Right ventricle myocardium superior (tissue), 1 donor: ENCODE measurements around the gene RAB40C. TPM values are rescaled to one million over a fixed set of nuclear protein-coding genes. Genes with fewer than 3 reads are reported as not detected.
A peak's percentile ranks its signal among the peaks of the same experiment; 100 is the strongest.

Experiments
- ATAC-seq: fragments of 200-7000 bp; cut with Tn5 transposase; one replicate; pipeline ENCODE4 v1.9.1; 2020; ENCODE audit warnings: mild to moderate bottlenecking; ENCODE audit not compliant: poor library complexity
- DNase-seq: peaks from one replicate; pipeline ENCODE4 v3.0.0-alpha.2; 2020
- intact Hi-C: fragments of 100-400 bp; cut with DNase I; formaldehyde crosslinking; loops from one replicate; pipeline ENCODE4 v1.11.2; 2022
- long read RNA-seq: library from polyadenylated mRNA; unstranded; transcript quantifications from one replicate; pipeline ENCODE4 v2.0.0, GENCODE V29; 2021
- total RNA-seq: library from RNA; stranded (reverse); fragmentation: NEBNext Ultra II Directional; extraction: Animal tissue kit (Norgen Biotek cat#: 25700); gene quantifications from one replicate; pipeline ENCODE4 v1.2.1, GENCODE V29; 2021
- donor health status: DM: no; HTN: yes; CAD: no; lungs with severe emphysema.

The RAB40C gene, protein sequence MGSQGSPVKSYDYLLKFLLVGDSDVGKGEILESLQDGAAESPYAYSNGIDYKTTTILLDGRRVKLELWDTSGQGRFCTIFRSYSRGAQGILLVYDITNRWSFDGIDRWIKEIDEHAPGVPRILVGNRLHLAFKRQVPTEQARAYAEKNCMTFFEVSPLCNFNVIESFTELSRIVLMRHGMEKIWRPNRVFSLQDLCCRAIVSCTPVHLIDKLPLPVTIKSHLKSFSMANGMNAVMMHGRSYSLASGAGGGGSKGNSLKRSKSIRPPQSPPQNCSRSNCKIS
- total RNA-seq: 11.0 TPM
- long read RNA-seq, transcript RAB40C-206 (2 exons, 2,439 nt): minor isoform, 5 of 74 reads
- long read RNA-seq, transcript RAB40C-204 (7 exons, 2,569 nt): minor isoform, 16 of 74 reads
- long read RNA-seq, transcript RAB40C-201 (6 exons, 2,699 nt): major isoform, 30 of 74 reads
- long read RNA-seq, partial matches to known transcripts: 8 of 74 reads
- long read RNA-seq, other reads (novel, unspliced or antisense): 13 of 74 reads

DNA sequence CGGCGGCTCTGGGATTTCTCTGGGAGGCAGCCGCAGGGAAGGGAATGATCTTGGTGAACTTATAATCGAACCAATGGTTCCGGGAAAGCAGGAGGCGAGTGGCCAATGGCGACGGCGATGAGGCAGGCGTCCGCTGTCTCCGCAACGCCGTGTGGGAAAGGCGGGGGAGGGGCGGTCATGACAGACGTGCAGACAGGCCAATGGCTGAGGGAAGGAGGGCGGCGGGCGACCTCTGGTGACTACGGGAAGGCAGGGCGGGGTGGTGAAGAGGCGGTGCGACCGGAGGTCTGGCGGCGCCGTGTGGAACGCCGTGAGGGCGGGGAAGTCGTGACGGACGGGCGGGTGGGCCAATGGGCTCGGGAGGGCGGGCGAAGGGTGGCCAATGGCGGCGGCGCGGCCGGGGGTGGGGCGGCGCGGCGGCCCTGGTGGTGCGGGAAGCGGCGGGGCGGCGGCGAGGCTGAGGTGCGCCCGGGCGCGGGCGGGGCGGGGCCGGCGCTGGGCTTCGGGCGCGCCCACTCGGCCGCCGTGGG lies at the start of gene RAB40C:
Gene RAB40C (plus strand): TSS at position 409 of the 530 bp plus-strand sequence. CDS start 226 bp downstream, outside the sequence.
- peak; percentile 95 for ATAC-seq

DNA sequence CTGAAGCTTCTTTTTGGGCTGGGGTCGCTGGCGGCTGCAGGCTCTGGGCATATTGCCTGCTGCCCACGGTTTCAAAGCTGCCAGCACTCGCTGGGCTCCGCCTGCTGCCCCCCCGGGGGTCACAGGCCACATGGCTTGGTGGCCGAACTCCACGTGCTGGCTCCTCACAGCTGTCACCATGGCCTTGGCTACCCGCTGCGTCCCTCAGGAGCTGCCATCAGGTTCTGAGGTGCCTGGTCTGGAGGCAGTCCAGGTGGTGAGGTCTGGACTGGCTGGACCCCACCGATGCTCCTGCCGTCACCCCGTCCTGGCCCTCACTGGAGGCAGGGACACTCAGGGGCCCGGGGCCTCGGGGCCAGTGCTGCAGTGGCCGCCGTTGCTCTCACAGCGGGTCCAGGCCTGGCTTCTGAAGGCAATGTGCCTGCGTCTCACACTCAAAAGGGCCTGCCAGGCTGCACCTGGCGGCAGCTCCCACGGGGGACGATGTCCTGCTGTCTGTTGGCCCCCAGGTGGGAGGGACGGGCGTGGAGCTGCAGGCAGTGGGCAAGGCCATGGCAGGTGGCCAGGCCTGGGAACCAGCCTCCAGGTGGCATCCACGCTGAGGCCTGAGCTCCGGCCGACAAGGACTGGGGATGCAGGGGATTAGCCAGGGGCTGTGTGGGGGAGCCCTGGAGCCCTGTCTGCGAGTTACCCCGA lies 49.1 kb upstream of the RAB40C start:
- DNase-seq (no peak), ATAC-seq (no peak)
- intact Hi-C loops: no loop called here

More for the DNA sequence above, at the start of gene RAB40C:
- peak; percentile 99 for DNase-seq
- intact Hi-C loops: loop anchor here (5.0 kb wide), 1 partner anchor 48 kb away; the partner anchor contains the start of gene METTL26

DNA sequence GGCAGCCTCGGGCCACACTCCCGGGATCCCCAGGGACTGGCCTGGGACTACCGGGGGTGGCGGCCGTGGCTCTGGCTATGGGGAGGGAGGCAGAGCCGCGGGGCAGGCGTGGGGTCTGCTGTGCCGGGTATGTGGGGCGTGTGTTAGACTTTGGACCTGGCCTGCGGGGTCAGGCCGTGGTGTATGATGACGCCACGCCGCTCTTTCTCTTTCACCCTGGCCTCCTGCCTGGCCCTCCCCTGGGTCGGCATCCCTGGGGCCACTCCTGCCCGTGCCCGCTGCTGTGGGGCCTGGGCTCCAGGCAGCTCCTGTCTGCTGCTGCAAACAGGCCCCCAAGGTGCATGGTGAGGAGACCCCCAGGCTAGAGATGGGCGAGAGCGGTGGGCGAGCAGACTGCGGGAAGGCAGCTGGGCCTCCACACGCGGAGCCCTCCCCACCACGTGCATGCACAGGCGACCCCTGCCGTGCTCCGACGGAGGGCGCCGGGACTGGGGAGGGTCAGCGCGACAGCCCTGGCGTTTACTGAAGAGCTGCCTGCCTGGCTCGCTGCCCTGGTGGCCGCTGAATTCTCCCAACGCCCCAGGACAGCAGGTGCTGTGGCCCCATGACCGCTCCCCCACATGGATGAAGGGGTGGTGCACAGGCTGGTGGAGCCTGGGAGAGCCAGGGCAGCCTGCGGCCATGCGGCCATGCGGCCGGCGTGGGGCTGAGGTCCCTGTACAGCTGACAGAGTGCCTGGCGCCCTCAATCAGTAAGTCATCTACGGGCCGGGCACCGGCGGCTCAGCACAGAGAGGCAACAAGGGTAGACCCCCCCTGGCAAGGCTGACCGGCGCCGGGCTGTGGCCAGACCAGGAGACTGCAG lies 46.3 kb upstream of the RAB40C start:
- DNase-seq (no peak), ATAC-seq (no peak)
- intact Hi-C loops: no loop called here

DNA sequence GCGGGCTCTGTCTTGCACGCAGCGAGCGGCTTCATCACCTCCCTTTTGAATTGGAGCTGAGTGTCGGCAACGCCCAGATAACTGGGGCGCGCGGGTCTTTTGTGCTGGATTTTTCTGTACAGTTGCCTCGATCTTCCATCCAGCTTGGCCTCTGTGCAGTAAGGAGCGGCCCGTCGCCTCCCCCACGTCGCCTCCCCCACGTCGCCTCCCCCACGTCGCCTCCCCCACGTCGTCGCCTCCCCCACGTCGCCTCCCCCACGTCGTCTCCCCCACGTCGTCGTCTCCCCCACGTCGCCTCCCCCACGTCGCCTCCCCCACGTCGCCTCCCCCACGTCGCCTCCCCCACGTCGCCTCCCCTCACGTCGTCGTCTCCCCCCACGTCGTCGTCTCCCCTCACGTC lies 45.3 kb upstream of the RAB40C start:
- ATAC-seq: no peak
- intact Hi-C loops: no loop called here
- no peak for DNase-seq

DNA sequence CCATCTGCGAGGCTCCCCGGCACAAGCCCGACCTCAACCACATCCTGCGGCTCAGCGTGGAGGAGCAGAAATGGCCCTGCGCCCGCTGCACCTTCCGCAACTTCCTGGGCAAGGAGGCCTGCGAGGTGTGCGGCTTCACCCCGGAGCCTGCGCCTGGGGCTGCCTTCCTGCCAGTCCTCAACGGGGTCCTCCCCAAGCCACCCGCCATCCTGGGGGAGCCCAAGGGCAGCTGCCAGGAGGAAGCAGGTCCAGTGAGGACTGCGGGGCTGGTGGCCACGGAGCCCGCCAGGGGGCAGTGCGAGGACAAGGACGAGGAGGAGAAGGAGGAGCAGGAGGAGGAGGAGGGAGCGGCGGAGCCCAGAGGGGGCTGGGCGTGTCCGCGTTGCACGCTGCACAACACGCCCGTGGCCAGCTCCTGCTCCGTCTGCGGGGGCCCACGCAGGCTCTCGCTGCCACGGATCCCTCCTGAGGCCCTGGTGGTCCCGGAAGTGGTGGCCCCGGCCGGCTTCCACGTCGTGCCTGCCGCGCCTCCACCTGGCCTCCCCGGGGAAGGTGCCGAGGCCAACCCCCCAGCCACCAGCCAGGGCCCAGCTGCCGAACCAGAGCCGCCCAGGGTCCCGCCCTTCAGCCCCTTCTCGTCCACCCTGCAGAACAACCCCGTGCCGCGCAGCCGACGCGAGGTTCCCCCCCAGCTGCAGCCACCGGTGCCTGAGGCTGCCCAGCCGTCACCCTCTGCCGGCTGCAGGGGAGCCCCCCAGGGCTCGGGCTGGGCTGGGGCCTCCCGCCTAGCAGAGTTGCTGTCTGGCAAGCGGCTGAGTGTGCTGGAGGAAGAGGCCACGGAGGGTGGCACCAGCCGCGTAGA lies 42.7 kb upstream of the RAB40C start:
- ATAC-seq (peak; percentile 72), DNase-seq (peak; percentile 81)
- intact Hi-C loops: no loop called here

DNA sequence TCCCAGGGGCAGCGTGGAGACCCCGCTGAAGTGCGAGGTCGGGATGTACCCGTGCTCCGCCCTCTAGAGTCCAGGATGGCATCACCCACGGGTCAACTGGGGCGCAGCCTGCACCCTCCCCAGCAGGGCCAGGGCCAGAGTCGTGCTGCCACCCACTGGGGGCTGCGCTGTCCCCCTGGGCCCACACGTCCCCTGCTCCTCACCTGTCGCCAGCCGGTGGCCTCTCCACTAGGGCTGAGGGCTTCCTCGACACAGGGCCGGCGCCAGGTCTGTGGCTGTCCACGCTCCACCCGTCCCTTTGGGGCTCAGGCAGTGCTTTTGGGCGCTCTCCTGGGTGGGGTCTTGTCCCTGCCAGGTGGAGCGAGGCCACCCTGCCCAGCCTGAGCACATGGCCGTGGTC lies 41.3 kb upstream of the RAB40C start:
- intact Hi-C loops: no loop called here
- ATAC-seq (no peak), DNase-seq (no peak)

DNA sequence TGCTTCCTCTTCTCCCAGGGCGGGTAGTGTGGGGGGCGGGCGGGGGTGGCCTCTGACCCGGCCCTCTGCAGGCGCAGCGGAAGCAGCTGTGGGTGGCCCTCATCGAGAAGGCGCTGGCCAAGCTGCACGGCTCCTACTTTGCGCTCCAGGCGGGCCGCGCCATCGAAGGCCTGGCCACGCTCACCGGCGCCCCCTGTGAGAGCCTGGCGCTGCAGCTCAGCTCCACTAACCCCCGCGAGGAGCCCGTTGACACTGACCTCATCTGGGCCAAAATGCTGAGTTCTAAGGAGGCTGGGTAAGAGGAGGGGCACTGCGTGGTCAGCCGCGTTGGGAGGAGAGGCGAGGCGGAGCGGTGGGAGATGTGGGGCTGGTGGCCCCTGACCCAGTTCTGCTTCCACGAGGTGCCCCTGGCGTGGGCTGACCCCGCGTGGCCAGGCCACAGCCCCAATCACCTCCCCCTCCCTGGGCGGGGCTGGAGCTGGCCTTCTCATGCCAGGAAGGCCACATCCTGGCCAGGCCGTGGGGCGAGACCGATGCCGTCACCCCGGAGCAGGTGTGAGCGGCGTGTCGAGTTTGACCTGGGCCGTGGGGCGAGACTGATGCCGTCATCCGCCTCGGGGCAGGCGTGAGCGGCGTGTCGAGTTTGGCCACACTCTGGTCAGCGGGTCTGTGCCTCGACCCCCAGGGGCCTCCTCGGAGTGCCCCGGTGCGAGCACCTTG lies 40.2 kb upstream of the RAB40C start:
- DNase-seq (no peak), ATAC-seq (no peak)
- intact Hi-C loops: no loop called here

DNA sequence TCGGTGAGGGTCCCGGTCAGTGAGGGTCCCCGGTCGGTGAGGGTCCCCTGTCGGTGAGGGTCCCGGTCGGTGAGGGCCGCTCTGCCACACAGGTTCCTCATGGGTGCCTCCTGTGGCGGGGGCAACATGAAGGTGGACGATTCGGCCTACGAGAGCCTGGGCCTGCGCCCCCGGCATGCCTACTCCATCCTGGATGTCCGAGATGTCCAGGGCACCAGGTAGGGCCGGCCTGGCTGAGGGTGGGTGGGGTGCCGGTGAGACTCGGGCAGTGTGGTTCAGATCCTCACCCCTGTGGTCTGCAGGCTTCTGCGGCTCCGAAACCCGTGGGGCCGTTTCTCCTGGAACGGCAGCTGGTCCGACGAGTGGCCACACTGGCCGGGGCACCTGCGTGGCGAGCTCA lies 38.7 kb upstream of the RAB40C start:
- DNase-seq (no peak), ATAC-seq (no peak)
- intact Hi-C loops: no loop called here

DNA sequence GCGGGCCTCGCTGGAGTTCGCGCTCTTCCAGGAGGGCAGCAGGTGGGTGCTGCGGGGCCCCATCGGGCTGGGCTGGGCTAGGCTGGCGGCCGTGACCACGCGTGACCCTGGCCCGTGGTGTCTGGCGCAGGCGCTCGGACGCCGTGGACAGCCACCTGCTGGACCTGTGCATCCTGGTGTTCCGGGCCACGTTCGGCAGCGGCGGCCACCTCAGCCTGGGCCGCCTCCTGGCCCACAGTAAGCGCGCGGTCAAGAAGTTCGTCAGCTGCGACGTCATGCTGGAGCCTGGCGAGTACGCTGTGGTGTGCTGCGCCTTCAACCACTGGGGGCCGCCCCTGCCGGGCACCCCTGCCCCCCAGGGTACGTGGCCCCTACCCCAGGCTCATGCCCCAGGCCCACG lies 37.7 kb upstream of the RAB40C start:
- ATAC-seq: no peak
- intact Hi-C loops: no loop called here
- DNase-seq: no peak

DNA sequence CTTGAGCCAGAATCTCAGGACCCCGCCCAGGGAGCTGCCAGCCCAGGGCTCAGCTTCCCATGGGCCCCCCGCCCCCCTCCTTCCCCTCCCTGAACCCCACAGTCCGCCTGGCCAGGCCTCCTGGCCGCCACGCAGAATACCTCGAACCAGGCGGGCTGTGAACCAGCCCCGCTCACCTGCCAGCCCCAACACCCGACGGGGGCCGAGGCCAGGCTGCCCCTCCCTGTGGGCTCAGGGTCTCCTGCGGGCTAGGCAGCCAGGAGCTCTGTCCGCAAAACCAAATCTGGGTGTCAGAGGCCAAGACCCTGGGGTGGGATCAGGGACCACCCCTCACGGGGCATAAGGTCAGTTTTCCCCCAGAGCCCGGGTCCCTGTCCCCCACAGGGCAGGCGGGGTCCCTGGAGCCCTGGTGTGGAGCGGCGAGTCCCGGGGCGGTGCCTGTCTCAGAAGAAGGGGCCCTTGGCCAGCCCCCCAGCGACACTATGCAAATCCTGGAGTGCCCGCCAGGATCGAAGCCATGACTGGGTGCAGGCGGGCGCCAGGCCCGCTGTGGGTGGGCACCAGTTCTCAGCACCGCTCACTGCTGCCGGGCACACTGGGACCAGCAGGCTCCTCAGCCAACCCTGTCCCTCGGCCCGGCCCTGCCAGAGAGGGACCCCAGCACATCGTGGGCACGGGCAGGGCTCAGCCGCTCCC lies 36.1 kb upstream of the RAB40C start:
- ATAC-seq: no peak
- intact Hi-C loops: no loop called here
- no peak for DNase-seq

DNA sequence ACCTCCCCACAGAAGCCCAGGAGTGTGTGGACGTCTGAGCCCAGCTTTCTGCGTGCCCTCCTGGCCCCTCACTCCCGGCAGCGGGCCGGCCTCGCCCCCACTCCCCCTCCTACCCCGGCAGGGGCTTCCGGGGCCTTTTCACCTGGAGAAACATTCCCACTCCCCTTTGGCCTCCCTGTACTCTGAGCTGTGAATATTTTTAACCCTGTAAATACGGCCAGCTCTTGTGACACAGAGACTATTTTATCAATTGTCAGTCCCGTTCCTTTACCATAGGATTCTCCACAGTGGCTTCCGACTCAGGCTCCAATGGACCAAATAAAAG lies 35.6 kb upstream of the RAB40C start:
- intact Hi-C loops: no loop called here
- no peak for ATAC-seq

DNA sequence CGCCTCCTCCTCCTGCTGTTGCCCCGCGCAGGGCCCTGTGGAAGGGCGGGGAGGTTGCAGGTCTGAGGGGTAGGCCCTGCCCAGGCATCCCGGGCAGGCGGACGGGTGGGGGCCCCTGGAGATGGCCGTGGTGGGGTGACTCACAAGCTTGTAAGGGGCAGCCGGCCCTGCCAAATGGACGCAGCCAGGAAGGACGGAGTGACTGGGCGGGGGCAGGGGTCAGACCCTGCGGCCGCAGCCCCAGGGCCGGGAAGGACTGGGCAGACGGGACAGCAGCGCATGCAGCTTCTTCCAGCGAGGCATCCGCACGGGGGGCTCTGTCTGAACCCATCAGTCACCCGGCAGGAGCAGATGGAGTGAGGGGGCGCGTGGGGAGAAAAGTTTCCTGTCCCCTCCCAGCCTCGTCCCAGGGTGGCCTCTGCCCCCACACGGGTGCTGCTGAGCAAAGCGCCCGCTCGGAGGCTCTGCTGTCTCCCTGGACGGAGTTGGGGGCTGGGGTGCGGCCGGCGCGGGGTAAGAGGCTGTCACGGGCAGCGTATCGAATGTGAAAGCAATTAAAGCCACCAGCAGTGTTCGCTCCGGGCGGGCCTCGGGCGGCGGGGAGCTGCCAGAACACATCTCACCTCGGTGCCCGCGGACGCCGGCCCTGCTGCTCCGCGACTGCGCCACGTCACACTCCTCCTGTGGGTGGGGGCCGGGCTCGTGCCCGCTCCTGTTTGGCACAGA lies 35.1 kb upstream of the RAB40C start:
- DNase-seq: no peak
- intact Hi-C loops: no loop called here
- no peak for ATAC-seq

More for the DNA sequence above, 35.6 kb upstream of the RAB40C start:
- no peak for DNase-seq

DNA sequence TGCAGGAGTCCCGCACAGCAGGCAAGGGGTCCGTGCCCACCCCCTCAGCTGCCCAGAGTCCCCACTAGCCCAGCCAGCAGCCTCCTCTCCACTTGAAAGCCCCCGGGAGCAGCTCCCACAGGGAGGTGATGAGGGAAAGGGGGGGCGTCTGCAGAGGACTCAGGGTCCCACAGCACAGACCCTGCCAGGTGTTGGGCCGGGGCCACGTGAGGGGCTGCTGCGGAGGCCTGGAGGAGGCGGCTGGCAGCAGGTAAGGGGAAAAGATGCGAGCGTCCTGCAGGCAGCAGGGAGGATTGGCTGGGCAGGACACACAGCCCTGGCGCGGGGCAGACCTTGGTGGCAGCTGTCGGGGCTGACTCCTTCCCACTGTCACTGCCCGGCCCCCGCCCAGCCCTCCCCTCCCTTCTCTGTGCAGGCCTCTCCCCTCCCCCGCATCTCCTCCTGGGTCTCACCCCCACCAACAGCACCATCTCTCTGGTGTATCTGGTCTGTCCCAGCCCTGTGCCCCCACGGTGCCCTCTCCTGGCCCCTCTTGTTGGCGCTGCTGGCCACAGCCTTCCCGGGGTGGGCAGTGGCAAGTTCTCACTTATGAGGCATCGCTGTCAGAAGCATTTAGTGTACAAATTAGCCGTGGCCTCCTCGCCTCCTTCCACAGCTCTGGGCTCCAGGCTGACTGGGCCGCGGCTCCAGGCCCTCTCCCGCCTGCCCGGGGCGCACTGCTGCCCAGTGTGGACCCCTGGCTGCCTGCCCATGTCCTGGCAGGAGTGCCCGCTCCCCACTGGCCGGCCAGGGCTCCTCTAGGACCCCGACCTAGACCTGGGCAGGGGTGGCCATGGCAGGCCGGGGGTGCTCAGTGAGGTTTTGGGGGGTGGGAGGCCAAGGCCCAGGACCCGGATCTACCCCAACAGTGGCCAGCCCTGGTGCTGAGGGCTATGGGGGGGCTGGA lies 34.1 kb upstream of the RAB40C start:
- intact Hi-C loops: no loop called here
- DNase-seq (no peak), ATAC-seq (no peak)

DNA sequence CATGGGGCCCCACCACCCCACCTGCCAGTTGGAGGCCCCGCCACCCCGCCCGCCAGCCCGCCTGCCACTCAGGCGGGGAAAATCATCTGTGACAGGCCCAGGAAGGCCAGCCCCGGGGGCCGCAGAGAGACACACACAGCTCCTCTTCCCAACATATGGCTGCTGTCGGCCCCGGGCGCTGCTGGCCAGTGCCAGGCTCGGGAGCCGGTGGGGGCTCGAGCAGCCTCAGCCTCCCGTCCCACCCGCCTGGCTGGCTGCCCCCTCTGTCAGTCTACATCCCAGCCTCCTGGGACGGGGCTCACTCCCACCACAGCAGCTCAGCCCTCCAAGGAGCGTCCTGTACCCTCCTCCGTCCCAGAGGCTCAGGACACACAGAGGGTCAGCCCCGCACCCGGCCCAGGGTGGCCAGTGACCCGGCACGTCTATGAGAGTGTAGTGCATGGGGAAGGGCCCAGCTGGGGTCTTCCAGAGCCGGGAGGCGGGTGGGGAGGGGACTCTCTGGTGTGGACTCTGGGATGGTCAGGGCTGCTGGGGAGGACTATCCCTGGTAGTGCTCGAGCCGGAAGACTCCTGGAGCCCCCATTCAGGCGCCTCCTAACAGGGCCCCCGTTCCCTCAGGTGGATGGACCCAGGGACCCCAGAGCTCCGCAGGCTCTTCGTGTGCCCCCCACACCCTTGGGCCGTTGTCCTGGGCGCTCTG lies 33.2 kb upstream of the RAB40C start:
- DNase-seq (no peak), ATAC-seq (no peak)
- intact Hi-C loops: no loop called here
